B cell (primary cell): ENCODE results near the gene C3orf49.

Source experiments
- EZH2 ChIP-seq: IDR thresholded peaks from 2 replicates; pipeline ENCODE4 v1.6.1; 2012; ENCODE audit warnings: borderline replicate concordance, low read depth, mild to moderate bottlenecking, moderate library complexity, low read length; ENCODE audit not compliant: insufficient read depth, poor library complexity, severe bottlenecking
- TF ChIP-seq, protein P1 (sequence below): fragments of 200-600 bp; IDR thresholded peaks from one replicate; pipeline ENCODE4 v1.8.0; 2022; ENCODE audit warnings: antibody characterized with exemption, mild to moderate bottlenecking

DNA sequence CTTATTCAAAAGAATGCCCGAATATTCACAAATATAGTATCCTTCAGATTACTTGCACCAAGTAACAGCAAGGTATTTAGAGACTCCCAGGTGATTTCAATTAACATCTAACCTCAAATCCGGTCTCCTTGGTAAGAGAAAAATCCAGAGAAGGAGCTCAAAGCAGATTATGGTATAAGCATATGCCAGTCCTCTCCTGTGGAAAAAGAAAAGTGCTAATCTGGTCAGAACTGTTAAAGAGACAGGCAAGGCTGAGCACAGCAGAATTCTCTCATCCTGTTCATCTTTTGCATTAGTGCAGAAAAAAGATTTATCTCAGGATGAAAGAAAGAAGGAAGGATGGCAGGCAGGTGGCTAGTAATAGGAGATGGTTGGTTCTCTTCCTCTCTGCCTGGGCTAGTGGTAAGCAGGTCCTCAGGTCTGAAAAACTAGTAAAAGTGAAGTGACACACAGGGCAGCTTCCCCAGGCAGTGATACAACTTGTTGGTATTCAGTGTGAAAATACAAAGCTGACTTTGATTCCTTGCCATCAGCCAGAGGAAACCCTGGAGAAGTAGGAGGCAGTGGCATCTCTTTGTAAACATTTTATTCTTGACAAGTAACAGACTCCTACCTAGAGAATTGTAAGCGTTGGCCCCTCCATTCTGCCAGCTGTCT is 58.8 kb downstream of the C3orf49 start:
- TF ChIP-seq, protein P1, sequence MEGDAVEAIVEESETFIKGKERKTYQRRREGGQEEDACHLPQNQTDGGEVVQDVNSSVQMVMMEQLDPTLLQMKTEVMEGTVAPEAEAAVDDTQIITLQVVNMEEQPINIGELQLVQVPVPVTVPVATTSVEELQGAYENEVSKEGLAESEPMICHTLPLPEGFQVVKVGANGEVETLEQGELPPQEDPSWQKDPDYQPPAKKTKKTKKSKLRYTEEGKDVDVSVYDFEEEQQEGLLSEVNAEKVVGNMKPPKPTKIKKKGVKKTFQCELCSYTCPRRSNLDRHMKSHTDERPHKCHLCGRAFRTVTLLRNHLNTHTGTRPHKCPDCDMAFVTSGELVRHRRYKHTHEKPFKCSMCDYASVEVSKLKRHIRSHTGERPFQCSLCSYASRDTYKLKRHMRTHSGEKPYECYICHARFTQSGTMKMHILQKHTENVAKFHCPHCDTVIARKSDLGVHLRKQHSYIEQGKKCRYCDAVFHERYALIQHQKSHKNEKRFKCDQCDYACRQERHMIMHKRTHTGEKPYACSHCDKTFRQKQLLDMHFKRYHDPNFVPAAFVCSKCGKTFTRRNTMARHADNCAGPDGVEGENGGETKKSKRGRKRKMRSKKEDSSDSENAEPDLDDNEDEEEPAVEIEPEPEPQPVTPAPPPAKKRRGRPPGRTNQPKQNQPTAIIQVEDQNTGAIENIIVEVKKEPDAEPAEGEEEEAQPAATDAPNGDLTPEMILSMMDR: no peak
- no peak for TF ChIP-seq EZH2
